Aortic smooth muscle cell (primary cell): Measurements from ENCODE around the gene ZNF397. TPM values are rescaled to one million over a fixed set of nuclear protein-coding genes. Genes with fewer than 3 reads are reported as not detected.

ENCODE experiments used
- total RNA-seq: library from RNA; depleted of rRNA; stranded (reverse); fragments of >200 nt; gene quantifications from 2 replicates; pipeline ENCODE4 v1.2.3, GENCODE V29; 2014

Gene ZNF397
- 16.8 and 17.5 TPM in 2 replicates for total RNA-seq

GRCh38 chr18:35240664-35241447 is at the start of gene ZNF397:
Gene ZNF397 (plus strand): TSS chr18:35241034. CDS start chr18:35242471, 1,437 bp downstream.

DNA sequence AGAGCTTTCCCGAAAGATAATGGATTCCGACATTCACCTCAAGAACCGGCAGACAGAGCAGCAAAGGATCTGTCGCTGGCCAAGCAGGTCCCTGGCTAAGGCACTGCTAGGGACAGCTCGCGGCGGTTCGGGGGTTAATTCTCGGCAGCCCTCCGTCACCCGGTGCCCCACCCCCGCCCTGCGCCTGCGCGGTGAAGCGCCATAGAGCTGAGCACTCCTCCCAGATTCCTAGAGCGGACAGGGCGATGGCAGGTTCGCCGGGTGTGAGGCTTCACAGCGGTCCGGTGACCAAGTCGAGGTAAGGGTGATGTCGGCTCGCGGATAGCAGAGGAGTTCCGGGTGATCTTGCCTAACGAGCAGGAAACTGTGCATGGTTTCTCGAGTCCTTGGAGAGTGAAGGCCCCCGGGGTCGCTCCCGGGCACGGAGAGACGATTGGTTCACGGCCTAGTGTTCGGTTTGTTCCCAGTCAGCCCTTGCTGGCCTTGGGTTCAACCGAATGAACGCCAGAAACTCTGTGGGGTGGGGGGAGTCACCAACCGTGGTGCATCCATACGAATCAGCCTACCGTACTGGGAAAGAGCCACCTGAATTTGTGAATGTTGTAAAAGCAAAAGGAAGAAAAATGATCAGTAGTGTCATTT is 49.4 kb downstream of the ZNF397 start, which contains the start of gene ZSCAN30:
ZSCAN30 (minus strand) TSS at position 136 of the 642 bp plus-strand sequence. CDS start 25,877 bp downstream, outside the sequence.

Other genes starting within 250 kb of the ZNF397 start
- 32.0 and 36.8 TPM in 2 replicates for gene MAPRE2, start 199.6 kb upstream of the ZNF397 start, total RNA-seq
- 20.7 and 22.1 TPM in 2 replicates for gene ZSCAN30, start 49.2 kb downstream of the ZNF397 start, total RNA-seq
- gene ZNF24, start 103.4 kb downstream of the ZNF397 start, total RNA-seq, result 27.5 and 28.3 TPM in 2 replicates
- 3.0 and 3.2 TPM in 2 replicates for gene ZNF396, start 136.3 kb downstream of the ZNF397 start, total RNA-seq